RPMI8226 (cell line): ENCODE results near the gene TULP4.
"Not testable (repeated sequence)": the region's sequence is repeated elsewhere in the genome, so short reads cannot be mapped to it uniquely, and the experiment has no call there.

Experiments
- DNase-seq: peaks from one replicate; pipeline ENCODE4 v3.0.0-alpha.2; 2015

Gene TULP4

GRCh38 chr6:158397578-158397977 lies 85.3 kb downstream of the TULP4 start:
- no peak for DNase-seq

- DNase-seq, result no peak
Measured at GRCh38 chr6:158398252-158399024, 86.2 kb downstream of the TULP4 start.

- no peak for DNase-seq
Measured at GRCh38 chr6:158399040-158399700, 86.9 kb downstream of the TULP4 start.

DNA sequence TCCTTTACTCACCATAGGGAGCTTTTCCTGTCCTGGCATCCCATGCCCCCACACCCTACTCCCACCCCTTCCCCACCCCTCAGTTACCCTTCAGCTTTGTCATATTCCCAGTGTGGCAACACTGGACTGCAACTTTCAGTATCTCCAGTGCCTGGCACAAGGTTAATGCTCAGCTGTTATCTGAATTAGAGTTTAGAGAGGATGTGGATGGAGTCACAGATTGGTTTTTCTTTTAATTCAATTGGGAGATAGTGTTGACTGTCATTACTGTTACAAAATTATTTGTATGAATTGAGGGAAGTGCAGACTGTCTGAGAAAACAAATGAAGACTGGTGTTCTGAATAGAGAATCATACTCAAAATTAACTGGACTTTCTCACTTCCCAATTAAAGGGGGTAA lies 89.9 kb downstream of the TULP4 start:
- no peak for DNase-seq

GRCh38 chr6:158405321-158405831 lies 93.1 kb downstream of the TULP4 start:
- DNase-seq, result not testable (repeated sequence)

- peak; percentile 5 for DNase-seq
Measured at GRCh38 chr6:158405933-158406332, 93.7 kb downstream of the TULP4 start.

GRCh38 chr6:158406736-158407135 lies 94.5 kb downstream of the TULP4 start:
- DNase-seq, result no peak

- DNase-seq, result no peak
Measured at GRCh38 chr6:158408013-158408412, 95.7 kb downstream of the TULP4 start.

DNA sequence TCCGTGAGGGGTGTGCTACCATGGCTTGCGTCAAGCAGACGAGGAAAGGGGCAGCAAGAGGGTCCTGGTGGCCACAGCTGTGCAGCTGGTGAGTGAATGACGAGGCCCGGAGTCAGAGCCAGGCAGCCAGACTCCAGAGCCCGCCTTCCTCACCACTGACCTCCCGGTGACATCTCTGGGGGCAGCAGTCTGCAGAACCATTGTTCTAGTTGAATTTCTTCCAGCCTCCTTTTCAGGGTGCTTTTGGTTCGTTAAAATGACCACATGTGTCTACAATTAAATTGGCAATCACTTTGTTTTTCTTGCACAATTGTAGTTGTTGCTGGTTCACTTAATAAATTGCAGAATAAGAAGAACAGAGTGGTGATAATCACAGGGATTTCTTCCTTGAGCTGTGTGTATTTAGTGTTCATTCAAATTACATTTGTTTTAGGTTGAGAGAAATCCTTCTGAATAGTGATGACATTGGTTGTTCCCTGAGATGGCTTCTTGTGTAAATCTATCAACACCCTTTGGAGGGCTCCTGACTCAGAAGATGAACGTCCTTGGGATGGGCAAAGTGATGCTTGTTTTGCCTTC lies 96.4 kb downstream of the TULP4 start:
- DNase-seq, result no peak

- DNase-seq, result no peak
Measured at GRCh38 chr6:158409451-158409850, 97.2 kb downstream of the TULP4 start.

DNA sequence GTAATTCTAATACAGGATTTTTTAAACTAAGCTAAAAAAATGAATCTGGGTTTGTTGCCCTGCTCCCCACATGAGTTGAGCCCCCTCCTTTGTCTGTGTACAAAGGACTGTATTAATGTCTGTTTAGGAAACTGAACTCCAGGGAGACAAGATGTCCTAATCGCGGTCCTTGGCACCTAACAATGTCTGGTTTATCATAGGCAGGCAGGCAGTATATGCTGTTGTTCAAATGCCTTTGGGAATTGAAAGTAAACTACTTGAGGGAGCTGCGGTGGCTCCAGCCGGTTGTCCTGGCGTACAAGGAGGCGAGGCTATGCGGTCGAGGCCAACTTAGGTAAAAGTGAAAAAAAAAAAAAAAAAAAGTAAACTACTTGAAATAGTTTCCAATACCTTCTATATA lies 98.5 kb downstream of the TULP4 start:
- no peak for DNase-seq

DNA sequence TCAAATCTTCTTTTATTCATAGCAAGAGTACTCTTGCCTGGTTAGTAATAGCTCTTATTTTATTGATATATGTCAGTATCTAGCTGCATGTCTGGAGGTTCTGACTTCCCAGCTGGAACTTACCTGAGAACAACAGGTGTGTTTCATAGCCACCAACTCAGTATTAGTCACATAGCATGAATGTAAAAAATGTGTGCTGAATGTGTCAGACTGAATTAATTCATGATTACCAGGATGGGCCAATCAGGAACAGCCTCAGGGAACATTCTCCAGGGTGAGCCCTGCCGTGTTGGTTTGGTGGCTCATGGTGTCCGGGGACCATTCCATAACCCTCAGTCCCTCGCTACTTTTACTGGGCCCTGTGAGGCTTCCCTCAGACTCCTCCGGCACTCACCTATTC lies 99.7 kb downstream of the TULP4 start:
- DNase-seq, result no peak

GRCh38 chr6:158413028-158413427 lies 100.8 kb downstream of the TULP4 start:
- no peak for DNase-seq

- DNase-seq, result no peak
Measured at GRCh38 chr6:158413814-158414565, 101.7 kb downstream of the TULP4 start.

- DNase-seq, result no peak
Measured at GRCh38 chr6:158414851-158415262, 102.6 kb downstream of the TULP4 start.

- no peak for DNase-seq
Measured at GRCh38 chr6:158415666-158416065, 103.4 kb downstream of the TULP4 start.

DNA sequence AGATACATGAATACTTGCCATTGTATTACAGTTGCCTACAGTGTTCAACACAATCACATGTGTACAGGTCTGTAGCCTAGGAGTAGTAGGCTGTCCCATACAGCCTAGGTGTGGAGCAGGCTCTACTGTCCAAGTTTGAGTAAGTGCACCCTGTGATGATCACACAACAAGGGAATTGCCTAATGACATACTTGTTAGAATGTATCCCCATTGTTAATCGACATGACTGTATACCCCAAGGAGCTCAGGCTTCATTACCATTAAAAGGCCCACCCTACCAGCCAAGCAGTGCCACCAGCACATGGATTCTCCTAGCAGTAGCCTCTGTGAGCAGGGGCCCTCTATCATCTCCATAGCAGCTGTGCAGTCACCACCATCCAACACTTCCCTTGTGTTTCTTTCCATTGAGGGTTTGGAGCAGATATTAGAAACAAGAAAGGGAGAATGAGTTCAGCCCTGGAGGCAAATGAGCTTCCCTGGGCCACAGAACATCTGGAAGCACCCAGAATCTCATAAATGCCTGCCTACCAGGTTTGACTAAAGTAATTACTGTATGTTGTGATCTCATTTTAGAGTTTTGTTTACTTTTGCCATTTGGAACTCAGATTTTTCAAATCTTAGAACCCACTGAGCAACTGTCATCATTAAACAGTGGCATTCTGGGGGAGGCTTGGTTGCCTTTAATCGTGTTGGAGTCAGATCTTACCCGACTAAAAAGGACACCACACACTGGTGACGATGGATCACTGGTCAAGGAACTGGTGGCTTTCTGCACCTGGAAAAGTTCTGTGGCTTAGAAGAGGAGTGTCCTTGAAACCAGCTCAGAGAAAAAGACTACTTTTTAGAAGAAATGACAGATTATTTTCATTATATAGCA lies 104.9 kb downstream of the TULP4 start:
- DNase-seq, result no peak

- no peak for DNase-seq
Measured at GRCh38 chr6:158417760-158418098, 105.5 kb downstream of the TULP4 start.

GRCh38 chr6:158418501-158418900 lies 106.2 kb downstream of the TULP4 start:
- no peak for DNase-seq

GRCh38 chr6:158419339-158419909 lies 107.2 kb downstream of the TULP4 start:
- DNase-seq, result no peak

DNA sequence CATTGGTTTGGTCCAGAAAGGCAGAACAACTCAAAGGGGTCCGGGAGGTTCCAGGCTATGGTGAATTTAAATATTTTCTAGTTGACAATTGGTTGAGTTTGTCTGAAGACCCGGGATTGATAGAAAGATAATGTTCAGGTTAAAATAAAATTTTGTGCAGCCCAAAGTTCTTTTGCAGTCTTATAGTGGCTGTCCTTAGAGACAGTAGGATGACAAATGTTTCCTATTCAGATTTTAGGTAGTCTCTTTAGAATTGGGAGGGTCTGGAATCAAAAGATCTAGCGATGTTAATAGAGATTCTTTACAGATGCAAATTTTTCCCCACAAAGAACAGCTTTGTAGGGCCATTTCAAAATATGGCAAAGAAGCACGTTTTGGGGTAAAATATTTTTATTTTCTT lies 109.1 kb downstream of the TULP4 start:
- no peak for DNase-seq
